ENCODE measurements around the gene OLIG3.

The OLIG3 gene

DNA sequence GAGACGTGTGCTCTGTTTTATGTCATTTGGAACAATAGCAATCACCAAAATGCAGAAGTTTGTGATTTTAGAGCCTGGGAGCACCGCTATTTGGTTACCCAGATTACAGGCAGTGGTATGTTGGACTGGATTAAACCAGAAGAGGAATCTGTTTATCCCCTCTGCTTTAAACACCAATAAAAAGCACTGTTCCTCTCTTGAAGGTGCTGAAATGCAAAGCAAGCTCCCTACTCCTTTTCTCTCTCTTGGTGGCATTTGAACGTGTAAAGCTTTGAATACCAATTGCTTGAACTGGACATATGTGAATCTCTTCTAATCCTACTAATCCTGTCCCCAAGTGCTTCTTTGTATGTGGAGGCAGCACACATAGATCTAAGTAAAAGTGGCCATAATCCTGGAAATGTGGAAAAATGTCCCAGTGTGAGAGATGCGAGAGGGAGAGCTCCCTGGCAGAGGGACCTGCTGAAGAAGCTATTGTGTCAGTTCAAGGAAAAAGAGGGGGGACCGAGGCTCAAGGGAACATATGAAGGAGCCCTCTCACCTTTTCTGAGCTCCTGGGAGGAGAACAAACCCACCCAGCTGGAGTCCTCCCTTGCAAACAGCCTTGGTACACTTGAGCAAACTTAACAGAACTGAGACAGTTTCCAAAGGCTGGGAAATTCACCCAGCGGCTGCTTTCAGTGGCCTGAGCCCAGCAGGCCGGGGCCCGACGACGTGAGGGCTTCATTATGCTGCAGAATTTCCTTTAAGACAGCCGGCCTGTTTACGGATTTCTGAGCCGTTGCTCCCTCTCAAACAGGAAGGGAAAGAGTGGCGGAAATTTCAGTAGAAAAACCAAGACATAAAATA lies 18.8 kb upstream of the OLIG3 start:
- TF ChIP-seq, protein P1, sequence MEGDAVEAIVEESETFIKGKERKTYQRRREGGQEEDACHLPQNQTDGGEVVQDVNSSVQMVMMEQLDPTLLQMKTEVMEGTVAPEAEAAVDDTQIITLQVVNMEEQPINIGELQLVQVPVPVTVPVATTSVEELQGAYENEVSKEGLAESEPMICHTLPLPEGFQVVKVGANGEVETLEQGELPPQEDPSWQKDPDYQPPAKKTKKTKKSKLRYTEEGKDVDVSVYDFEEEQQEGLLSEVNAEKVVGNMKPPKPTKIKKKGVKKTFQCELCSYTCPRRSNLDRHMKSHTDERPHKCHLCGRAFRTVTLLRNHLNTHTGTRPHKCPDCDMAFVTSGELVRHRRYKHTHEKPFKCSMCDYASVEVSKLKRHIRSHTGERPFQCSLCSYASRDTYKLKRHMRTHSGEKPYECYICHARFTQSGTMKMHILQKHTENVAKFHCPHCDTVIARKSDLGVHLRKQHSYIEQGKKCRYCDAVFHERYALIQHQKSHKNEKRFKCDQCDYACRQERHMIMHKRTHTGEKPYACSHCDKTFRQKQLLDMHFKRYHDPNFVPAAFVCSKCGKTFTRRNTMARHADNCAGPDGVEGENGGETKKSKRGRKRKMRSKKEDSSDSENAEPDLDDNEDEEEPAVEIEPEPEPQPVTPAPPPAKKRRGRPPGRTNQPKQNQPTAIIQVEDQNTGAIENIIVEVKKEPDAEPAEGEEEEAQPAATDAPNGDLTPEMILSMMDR (conservative IDR thresholded peaks at IDR 0.05), result no peak
- TF ChIP-seq ZFX (IDR thresholded peaks at IDR 0.05), result no peak
- no peak overlapping the region for H3K27ac ChIP-seq

DNA sequence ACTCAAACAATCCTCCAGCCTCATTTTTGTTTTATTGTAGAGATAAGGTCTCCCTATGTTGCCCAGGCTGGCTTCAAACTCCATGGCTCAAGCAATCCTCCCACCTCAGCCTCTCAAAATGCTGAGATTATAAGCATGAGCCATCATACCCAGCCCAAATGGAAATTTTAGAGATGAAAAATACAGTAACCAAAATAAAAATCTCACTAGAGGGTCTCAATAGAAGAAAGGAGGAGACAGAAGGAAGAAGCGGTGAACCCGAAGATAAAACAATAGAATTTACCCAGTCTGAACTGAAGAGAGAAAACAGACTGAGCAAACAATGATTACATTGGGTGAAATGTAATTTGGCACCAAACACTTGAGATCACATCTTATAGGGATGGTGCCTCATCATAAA lies 16.7 kb upstream of the OLIG3 start:
- TF ChIP-seq, protein P1 (conservative IDR thresholded peaks at IDR 0.05), result no peak
- TF ChIP-seq ZFX (IDR thresholded peaks at IDR 0.05), result no peak
- H3K27ac ChIP-seq, result no peak overlapping the region

DNA sequence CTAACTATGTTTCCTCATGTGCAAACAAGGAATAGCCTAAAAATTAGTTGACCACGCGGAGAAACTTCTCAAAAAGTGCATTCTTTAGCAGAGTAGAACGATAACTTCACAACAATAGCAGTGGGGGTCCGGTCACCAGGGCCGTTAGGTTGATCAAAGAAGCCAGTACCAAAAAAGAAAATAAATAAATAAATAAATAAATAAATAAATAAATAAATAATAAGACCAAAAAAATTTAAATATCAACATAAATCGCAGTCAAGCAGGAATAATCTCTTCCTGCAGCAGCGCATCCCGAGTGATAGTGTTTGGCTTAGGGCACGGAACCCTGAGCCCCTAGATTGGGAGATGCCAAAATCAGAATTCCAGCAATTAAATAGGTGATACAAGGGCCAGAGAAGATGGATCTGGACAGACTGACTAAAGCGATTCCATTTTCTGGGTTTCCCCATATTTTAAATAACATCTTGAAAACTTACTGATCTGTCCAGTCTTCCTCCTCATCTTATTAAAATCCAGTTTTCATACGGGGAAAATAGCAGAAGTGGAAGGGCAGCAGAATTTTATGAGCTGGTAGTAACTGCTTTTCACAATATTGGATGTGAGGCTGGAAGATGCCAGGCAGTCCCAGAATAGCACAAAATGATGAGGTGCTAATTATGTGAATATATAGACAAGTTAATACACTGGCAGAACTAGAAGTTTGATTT lies 4.4 kb upstream of the OLIG3 start:
- TF ChIP-seq ZFX (IDR thresholded peaks at IDR 0.05), result no peak
- TF ChIP-seq, protein P1 (conservative IDR thresholded peaks at IDR 0.05), result no peak
- H3K27ac ChIP-seq, result no peak overlapping the region

DNA sequence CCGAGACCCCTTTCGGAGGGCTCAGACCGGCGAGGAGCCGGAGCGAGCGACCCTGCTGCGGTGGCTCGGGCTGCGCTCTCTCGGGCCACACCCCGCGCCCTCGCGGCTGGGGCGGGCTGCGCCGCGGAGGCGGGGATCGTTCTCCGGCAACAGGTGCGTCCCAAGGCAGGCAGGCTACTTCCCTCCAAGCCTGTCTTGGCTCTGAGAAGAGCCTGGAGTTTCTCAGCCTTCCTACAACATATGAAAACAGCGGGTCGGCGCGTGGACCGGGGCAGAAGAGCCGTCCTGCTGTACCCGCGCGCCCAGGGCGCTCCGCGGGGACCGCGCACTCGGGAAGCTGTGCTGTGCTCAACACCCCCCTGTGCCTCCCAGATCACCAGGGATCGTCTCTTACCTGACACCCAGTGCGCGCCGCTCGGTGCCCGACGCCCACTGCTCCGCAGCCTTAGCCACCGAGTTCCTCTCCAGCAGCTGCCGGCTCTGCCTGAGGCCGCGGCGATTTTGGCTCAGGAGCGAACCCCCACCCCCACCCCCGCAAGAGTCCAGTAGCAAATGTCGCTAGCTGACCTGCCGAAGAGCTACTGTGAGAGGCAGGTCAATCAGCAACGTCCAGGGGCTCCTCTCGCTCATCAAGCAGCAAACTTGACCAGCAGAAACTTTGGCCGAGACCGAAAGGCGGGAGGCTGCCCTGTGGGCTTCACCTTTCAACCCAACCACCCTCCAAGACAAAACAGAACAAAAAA lies 3.7 kb upstream of the OLIG3 start:
- TF ChIP-seq, protein P1 (conservative IDR thresholded peaks at IDR 0.05), result no peak
- TF ChIP-seq ZFX (IDR thresholded peaks at IDR 0.05), result no peak
- no peak overlapping the region for H3K27ac ChIP-seq

DNA sequence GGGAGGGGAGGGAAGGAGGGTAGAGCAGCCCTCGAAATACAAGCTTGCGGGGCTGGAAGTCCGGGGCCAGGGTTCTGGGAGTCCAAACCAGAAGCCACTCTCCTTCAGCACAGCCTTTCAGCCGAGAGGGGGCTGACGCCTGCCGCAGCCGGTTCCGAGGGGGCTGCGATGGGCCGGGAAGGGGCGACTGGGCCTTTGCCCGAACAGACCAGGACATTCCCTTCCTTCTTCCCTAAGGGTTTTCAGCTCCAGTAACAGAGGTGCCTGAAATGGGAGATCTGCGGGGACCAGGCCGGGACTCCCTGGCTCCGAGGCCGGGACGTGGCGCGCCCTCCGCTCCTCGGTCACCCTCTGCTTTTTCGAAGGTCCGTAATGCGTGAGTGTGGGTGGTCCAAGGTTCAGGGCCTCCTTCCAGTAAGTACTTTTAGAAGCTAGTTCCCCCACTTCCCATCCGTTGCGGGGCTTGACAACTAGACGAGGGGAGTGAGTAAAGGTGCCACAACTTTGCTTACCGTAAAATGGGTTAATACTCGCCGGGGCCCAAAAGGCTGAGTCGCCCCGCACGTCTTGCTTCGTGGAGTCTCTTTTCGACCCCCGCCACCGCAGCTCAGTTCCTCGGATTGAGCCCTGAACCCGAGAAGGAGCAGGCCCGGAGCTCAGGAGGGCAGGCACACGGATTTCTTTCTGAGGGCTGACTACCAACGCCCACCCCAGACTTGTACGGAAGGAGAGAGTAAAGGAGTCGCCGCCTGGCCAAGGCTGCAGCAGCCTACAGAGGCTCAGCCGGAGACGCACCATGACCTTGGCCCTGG lies 2.9 kb upstream of the OLIG3 start:
- H3K27ac ChIP-seq, result no peak overlapping the region
- TF ChIP-seq, protein P1 (conservative IDR thresholded peaks at IDR 0.05), result no peak
- TF ChIP-seq ZFX (IDR thresholded peaks at IDR 0.05), result no peak

DNA sequence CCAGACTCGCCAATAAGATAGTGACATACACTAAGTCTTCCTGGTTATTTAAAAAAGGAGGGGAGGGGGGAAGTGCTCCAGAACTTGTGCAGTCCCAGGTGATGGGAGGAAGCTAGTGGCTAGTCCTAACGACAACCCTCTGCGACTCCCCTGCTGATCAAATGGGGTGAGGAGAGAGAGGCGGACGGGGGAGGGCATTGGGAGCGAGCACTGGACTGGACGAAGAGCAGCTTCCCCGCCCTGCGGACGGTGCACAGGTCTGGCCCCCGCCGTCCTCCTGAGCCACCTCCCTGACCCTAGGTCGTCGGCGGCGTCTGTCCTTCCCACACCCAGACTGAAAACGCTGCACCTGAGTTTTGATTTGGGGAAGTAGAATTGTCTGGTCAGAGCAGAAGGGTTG lies 2.2 kb upstream of the OLIG3 start:
- TF ChIP-seq ZFX (IDR thresholded peaks at IDR 0.05), result no peak
- TF ChIP-seq, protein P1 (conservative IDR thresholded peaks at IDR 0.05), result no peak
- no peak overlapping the region for H3K27ac ChIP-seq
